Epithelial cell of prostate (primary cell): ENCODE data around the gene TMEM51.
A peak's percentile ranks its signal among the peaks of the same experiment; 100 is the strongest.

Experiments used
- DNase-seq: peaks from one replicate; pipeline ENCODE4 v3.0.0-alpha.2; 2011; ENCODE audit warnings: low read depth, low spot score
- H3K27ac ChIP-seq: fragments of 450-650 bp; 2 replicates; pipeline ENCODE4 v1.5.1; 2017; ENCODE audit warnings: mild to moderate bottlenecking

TMEM51 gene

DNA sequence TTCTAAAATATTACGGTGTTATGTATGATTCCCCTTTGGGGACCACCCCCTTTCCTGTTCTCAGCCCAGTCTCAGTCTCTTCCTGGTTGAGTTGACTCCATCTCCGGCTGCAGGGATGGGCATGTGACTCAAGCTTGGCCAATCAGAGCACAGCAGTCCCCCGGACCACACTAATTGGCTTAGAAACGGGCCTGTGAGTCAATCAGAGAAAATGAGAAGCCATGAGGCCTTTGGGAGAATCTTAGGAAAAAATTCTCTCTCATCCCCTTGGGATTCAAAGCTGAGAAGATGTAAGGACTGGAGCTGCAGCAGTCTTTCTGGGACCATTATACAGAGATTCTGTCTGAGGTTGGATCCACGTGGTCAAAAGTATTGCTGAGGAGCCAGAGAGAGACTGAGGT, 82.8 kb downstream of the TMEM51 start:
- no peak for DNase-seq
- H3K27ac ChIP-seq = no peak overlapping the region

DNA sequence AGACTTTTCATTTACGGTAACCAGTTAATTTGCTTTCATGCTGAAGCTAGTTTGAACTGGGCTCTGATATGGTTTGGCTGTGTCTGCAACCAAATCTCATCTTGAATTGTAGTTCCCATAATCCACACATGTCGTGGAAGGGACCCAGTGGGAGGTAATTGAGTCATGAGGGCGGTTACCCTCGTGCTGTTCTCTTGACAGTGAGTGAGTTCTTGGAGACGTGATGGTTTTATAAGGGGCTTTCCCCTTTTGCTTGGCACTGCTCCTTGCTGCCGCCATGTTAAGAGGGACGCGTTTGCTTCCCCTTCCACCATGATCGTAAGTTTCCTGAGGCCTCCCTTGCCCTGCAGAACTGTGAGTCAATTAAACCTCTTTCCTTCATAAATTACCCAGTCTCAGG, 83.2 kb downstream of the TMEM51 start:
- no peak for DNase-seq
- H3K27ac ChIP-seq = no peak overlapping the region

DNA sequence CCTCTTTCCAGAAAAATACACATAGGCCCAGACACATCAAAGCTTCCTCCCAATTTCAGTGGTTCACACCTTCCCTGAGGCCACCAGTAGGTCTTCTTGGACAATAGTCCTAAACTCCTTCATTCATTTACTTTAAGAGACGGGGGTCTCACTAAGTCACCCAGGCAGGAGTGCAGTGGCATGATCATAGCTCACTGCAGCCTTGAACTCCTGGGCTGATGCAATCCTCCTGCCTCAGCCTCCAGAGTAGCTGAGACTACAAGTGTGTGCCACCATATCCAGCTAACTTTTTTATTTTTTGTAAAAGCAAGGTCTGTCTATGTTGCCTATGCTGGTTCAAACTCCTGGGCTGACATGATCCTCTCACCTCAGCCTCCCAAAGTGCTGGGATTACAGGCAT, 85.2 kb downstream of the TMEM51 start:
- DNase-seq = no peak
- H3K27ac ChIP-seq = no peak overlapping the region

DNA sequence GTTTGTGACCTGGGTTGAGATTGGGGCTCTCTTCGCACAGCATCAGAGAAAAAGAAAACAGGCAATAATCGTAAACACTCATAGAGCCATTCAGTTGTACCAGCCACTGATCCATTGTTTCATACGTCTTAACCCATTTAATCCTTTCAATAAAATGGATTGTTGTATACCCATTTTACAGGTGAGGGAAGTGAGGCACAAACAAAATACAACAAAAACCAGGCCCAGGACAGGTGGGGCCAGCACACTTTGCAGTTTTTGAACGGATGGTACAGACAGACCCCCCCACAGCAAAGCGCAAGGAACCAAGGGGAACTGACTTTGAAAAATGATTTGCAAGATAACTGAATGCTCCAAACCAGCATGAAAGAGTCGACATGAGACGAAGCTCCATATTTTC, 89.2 kb downstream of the TMEM51 start:
- DNase-seq = no peak
- H3K27ac ChIP-seq = no peak overlapping the region

DNA sequence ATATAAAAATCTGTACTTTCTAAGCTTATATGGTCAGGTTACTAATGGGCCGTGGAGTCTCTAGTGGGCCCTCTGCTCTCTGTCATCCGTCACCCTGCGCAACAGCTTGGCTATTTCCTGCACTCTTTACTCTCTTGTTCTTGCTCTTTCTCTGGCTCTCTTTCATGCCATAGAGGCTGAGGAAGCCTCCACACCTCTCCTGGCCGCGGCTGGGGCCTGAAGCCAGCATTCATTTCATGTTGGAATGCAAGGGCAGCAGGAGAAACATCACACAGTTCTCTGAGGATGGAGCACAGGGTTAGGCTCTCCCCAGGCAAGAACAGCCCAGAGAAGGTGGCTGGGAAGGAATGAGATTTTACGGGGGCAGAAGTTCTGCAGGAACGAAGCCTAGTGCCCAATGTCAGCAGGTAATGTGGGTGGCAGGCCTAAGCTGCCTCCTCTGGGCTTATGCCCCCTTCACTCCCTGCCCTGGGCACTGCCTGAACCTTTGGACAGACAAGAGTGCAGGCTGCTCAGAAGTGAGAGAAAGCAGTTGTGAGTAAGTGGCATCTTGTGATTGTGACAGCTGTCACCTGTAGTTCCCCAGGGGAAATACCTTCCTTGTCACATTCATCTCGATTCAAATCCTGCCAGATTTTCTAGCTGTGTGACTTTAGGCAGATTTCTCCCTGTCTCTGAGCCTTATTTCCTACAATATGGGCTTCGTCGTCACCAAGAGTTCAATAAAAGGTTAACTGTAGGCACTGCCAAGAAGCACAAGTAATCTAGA, 89.9 kb downstream of the TMEM51 start:
- no peak overlapping the region for H3K27ac ChIP-seq
- DNase-seq = no peak

DNA sequence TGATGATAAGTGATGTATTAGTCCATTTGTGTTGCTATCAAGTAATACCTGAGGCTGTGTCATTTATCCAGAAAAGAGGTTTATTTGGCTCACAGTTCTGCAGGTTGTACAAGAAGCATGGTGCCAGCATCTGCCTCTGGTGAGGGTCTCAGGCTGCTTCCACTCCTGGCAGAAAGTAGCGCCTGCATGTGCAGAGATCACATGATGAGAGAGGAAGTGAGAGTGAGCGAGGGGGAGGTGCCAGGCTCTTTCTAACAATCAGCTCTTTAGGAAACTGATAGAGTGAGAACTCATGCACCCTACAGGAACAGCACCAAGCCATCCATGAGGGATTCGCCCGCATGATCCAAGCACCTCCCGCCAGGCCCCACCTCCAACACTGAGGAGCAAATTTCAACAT, 91.3 kb downstream of the TMEM51 start:
- no peak overlapping the region for H3K27ac ChIP-seq
- DNase-seq = no peak

DNA sequence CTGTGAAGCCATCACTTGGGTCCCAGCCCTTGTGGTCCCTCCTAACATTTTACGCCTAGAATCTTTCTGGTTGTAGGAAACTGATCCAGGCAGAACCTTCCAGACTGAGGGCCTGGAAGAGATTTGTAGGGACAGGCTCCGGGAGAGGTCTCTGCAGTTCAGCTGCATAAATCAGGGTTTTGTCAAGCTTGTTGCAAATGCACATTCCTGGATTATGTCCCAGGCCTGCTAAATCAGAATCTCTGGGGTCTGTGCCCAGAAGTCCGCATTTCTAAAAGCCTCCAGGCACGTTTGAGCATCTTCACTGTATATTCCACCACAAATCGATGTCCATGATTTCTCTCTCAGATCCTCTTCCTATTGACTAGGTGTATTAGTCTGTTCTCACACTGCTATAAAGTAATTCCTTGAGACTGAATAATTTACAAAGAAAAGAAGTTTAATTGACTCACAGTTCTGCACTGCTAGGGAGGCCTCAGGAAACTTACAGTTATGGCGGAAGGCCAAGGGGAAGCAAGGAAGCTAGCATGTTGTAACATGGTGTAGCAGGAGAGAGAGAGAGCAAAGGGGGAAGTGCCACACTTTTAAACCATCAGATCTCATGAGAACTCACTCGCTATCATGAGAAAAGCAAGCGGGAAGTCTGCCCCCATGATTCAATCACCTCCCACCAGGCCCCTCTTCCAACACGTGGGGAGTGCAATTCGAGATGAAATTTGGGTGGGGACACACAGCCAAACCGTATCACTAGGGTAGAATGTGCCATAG, 92.2 kb downstream of the TMEM51 start:
- H3K27ac ChIP-seq = peak overlapping the region; percentile 35
- DNase-seq = peak; percentile 57

DNA sequence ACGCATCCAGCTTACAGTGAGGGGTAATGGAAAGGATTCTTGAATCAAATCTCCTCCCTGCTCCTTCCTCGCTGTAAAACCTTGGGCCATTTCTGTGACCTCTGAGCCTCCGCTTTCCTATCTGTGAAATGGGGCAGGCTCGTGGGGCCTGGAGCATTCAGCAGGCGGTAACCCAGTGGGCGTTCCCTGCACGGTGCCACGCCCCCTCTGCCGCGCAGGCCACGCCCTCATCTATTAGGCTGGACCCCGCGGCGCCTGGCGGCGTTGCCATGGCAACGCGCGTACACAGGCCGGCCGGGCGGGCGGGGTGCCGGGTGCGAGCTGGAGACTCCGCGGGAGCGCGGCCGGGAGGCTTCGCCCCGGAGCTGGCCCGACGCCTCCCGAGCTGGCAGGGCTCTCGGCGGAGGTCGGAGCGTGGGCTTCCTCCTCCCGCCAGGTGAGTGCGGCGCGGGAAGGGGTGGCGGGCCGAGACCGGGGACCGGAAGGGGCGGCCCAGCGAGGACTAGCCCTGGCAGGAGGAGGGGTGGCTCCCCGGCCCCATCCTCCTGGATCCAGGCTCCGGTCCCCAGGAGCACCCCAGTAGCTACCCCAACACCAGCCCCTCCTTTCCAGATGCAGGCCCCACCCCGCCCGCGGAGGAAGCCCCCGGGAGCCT, 93.5 kb downstream of the TMEM51 start, which contains the start of gene FHAD1:
Gene FHAD1 (plus strand): TSS at position 264 of the 655 bp plus-strand sequence. CDS start 4,562 bp downstream, outside the sequence.
- peak within 1 kb of the TSS; percentile 35 for H3K27ac ChIP-seq
- DNase-seq = no peak

DNA sequence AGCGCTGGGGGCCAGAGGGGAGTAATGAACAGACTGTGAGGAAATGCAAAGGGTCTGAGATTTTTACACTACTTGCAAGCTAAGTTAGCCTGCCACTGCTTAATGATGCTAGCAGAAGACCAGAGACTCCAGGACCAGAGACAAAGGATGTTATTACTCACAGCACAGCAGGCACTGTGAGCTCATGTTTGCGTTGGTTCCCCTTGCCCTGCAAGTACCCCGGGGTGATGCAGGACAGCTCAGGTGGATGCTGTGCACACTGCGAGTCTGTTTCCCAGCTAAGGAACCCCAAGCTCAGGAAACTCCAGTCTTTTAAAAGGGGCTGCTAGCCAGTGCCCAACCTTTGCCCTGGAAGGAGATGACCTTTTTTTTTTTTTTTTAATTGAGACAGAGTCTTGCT, 94.7 kb downstream of the TMEM51 start:
- no peak overlapping the region for H3K27ac ChIP-seq

DNA sequence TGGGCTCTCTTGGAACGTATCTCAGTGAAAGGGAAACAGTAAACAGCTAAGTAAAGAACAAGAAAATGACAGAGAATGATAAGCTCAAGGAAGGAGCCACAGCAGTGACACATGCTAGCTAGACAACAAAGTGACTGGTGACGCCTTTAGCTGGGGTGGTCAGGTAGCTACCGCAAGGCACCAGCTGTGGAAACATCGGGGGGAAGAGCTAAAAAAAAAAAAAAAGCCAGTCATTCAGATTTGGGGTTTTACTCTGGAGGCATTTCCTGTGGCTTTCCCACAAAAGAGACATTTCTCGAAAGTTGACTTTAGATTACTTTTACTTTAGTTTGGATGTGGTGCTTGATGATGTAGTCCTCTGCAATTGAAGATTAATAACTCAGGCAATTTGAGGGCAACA, 95.5 kb downstream of the TMEM51 start:
- H3K27ac ChIP-seq = no peak overlapping the region
- DNase-seq = no peak

More for the DNA sequence above, 94.7 kb downstream of the TMEM51 start:
- no peak for DNase-seq

DNA sequence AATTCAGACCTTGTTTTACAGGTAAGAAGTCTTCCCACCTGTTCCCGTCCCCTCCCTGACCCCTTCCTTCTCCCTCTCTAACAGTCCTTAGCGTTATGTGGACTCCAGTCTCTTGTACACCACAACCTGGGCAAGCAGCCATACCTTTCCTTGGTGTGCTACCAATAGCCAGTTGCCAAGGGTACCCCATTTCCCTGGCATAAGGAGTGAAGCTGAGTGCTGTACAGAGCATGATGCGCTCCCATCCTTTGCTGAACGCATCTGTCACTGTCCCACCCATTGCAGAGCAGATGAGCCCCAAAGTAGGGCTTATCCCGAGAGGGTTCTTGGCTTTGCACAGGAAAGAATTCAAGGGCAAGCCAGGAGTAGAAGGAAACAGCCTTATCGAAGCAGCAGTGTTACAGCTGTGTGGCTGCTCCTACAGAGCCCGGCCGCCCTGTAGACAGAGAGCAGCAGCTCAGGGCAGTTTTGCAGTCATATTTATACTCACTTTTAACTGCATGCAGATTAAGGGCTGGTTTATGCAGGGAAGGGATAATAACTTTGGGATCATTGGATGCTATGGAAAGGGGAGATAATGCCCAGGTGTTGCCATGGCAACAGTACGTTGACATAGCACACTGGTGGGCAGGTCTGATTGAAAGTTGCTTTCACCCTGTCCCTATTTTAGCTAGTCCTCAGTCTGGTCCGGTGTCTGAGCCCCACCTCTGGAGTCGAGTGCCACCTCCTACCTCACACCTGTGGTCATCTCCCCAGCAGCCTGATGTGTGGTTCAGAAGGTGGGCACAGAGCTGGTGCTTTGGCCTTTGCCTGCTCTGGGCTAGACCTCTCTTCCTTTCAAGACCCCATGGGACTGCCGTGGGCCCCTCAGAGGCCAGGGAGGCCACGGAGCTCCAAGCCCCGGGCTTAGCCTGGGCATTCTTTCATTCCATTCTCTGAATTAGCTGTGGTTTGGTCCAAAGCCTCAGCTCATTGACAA, 98.6 kb downstream of the TMEM51 start:
- DNase-seq = no peak
- no peak overlapping the region for H3K27ac ChIP-seq

DNA sequence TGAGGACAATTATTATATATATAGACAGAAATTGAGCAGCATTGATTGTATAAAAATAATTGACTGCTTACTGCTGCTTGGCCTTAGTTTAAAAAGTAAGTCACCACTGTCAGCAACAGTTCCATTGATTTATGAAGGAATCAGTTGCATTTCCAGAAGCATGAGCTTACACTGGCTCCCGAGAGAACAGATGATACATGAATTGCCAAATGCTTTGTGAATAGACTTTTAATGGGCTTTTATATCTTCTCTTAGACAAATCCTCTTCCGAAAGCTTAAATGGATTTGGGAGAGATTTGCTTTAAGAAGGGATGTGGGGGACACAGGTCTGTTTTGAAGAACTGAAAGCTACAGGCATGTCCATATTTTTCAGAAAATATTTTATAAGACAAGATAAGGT, 101.0 kb downstream of the TMEM51 start:
- H3K27ac ChIP-seq = no peak overlapping the region
- DNase-seq = no peak

DNA sequence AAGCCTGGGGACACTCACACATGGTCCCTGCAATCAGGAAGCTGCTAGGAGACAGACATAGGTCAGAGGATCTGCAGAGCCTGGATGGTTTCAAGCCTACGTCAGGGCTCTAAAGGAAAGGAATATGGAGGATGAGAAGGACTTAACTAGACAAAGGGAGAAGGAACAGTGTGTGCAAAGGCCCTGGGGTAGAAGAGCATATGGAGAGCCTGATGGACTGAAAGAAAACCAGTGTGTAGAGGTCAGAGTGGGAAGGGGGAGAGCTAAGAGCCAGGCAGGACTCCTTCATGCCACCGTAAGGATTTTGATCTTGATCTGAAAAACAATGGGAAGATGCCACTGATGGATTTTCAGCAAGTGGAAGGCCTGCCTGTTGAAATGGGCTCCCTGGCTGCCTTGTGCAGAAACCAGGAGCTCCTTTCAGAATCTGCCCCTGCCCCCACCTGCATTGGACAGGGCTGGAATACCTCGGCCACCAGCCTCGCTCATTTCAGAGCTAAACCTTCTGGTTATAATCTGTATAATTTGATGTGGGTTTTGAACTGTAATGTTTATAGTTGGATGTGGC, 102.1 kb downstream of the TMEM51 start:
- DNase-seq = no peak
- no peak overlapping the region for H3K27ac ChIP-seq

DNA sequence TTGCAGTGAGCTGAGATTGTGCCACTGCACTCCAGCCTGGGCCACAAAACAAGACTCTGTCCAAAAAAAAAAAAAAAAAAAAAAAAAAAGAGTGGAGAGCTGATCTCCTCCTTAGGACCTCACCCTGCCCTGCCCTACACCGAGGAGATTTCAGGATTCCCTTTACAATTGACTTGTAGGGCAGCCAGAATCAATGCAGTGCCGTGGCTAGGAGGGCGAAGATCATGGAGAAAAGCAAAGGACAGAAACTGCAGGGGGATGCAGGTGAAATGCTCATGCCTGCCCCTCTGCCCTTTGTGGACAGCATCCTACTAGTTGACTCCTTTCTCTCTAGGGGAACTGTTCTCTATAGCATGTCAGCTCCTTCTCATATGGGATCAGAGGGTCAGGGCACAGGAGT, 103.0 kb downstream of the TMEM51 start:
- no peak for DNase-seq

DNA sequence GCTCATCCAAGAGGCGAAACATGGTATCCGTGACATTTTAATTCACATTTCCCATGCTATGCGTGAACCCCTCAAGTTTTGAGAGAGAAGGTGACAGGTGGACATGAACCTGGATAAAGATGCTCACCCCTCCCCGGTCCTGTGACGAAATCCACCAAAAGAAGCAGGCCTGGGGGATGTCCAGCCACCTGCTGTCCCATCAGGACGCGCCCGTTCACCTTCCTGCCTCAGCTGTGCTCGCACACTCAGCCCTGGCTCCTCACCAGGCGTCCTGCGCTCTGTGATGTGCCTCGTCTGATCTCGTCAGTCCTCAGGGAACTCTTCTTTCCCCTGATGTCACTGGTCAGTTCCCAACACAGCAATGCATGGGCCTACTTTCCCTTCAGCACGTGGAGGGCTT, 103.8 kb downstream of the TMEM51 start:
- DNase-seq = no peak
- no peak overlapping the region for H3K27ac ChIP-seq

More for the DNA sequence above, 103.0 kb downstream of the TMEM51 start:
- H3K27ac ChIP-seq = no peak overlapping the region

DNA sequence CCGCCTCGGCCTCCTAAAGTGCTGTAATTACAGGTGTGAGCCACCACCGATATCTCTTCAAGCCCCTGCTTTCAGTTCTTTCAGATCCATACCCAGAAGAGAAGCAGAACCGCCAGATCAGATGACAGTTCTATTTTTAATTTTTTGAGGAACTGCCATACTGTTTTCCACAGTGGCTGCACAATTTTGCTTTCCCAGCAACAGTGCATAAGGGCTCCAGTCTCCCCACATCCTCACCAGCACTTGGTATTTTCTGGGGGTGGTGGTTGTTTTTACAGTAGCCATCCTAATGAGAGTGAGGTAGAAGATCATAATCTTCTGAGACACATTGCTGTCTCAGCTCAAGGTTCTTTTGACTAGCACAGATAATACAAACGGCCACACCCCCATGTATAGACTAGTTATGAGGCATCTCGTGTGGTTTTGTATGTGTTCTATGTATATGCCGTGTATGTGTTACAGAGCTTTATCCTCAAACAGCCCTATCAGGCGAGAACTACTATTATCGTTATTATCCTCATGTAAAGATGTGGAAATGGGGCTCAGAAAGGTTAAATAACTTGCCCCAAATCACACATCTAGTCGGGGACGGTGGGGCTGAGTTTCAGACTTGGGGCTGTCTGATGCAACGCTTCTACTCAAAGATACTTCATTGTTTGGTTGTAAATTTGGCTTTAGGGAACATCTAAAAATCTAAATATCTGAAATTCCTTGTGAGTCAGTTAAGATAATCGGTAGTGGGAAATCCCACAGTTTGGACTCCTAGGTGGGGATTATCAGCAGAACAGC, 105.5 kb downstream of the TMEM51 start:
- no peak for DNase-seq
- H3K27ac ChIP-seq = no peak overlapping the region

DNA sequence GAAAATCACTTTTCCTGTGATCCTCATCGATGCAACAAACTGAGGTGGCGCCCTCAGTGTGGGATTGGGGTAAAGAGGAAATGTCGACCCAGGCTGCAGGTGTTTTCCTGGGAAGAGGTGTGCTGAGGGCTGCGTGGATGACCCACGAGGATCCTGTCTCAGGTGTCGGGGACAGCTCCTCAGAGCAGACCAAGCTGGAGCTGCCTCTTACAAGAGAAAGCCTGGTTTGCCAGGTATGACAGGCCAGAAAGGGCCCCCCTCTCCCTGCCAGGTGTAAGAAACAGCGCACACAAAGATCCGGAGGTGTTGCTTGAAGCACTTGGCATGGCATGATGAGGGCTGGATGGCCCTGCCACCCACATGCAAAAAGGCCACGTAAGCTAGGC, 106.1 kb downstream of the TMEM51 start:
- no peak for DNase-seq
- H3K27ac ChIP-seq = no peak overlapping the region

DNA sequence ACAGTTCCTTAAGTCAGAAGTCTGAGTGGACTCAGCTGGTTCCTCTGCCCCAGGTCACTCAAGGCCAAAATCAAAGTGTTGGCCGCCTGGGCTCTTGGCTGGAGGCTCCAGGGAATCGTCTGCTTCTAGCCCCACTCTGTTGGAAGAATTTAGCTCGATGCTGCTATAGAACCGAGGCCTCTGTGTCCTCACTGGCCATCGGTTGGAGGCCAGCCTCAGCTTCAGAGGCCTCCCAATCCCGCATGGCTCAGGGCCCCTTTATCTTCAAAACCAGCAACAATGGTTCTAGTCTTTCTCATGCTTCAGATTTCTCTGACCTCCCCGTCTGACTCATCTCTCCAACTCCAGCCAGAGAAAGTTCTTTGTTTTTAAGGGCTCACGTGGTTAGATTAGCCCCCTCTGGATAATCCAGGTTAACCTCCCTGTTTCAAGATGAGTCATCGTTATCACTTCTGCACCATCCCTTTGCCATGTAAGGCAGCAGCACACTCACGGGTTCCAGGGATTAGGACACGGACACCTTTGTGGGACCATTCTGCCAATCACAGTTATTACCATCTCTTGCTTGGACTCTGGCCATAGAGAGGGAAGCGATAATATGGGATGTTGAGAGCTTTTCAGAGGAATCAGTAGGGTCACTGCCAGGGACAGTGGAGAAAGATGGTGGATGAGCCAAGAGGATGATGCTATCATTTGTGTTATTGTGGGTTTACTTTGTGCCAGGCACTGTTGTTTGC, 107.0 kb downstream of the TMEM51 start:
- no peak for DNase-seq
- H3K27ac ChIP-seq = no peak overlapping the region
